NCI-H524 treated with DMSO at 0.1 percent for 48 hours (cell line): ENCODE measurements around the gene SESN1.
A peak's percentile ranks its signal among the peaks of the same experiment; 100 is the strongest.

ENCODE experiments used
- DNase-seq: peaks from one replicate; lab custom pipeline; 2025; lab: John Stamatoyannopoulos, UW

The SESN1 gene

DNA sequence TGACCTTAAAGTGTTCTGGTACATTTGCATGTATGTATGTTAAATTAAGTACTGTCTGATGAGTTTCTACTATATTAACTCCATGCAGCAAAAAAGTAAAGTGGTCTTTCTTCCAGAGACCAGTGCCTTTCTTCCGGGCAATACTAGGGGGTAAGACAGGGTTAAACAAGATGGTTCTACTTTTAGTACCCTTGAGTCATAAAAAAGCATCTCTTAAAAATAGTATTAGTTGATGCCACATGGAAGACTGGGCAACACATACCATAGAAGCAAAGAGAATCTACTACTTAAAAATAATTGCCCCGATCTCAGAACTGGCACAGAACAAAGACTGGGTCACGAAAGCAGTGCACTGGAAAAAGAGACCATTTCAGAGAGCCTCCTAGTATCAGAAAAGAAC is 66.2 kb downstream of the SESN1 start:
- no peak for DNase-seq

DNA sequence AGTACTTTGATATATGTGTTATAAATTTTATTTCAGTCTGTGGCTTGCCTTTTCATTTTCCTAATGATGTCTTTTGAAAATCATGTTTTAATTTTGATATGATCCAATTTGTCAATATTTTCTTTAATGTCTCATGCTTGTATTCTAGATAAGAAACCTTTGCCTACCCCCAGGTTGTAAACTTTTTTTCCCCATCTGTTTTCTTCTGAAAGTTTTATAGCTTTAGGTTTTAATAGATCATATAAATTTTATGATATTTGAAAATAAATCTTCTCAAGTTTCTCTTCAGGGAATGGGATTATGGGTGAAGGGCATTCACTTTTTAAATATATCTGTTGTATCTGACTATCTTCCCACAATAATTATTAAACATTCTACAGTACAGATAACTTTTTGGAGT is 66.7 kb downstream of the SESN1 start:
- DNase-seq = no peak

- DNase-seq = no peak
Observed at GRCh38 chr6:109025639-109026038, 69.0 kb downstream of the SESN1 start.

DNA sequence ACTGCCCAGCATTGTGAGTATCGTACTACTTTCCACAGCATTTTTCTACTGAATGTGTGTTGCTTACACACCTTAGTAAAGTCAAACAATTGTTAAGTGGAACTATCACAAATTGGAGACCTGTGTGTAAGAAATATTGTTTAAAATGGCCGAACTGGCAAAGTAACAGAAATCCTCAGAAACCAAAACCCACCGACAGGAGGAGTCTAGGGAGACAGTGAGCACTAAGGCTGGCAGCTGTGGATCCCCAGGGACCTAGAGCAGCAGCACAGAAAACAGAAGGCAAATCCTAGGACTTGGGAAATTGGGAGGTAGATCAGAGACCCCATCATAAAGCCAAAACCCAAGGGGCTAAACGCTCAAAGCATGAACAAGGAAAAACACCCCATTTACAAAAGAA is 69.9 kb downstream of the SESN1 start:
- no peak for DNase-seq

DNA sequence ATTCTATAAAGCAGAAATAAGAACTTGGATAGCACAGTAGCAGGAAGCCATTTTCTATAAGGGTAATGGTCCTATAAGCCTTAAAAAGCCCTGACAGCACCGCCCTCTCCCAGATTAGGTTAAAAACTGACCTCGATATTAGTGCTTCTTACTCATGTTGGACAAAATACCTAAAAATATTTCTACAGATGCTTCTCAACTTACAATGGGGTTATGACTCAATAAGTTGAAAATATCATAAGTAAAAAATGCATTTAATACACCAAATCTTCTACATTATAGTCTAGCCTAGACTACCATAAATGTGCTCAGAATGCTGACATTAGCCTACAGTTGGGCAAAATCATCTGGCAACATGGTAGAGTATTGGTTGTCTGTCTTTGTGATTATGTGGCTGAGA is 70.3 kb downstream of the SESN1 start:
- DNase-seq = no peak

- no peak for DNase-seq
Observed at GRCh38 chr6:109023356-109023925, 71.2 kb downstream of the SESN1 start.

DNA sequence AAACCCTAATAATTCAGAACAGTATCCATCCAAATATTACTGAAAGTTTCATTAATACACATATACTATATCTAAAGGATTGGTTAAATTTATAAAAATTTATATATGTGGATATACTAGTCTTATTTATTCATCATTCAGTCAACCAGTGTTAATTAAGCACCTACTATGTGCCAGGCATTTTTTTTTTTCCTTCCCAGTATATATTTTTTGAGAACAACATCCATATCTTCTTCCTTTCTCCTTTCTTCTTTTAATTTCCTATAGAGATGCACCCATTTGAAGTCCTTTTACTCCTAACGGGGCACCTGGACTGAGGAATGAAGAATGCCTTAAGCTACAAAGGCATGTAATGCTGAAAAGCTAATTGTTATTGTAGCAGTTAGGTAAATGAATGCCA is 72.8 kb downstream of the SESN1 start:
- DNase-seq = no peak

GRCh38 chr6:109019911-109020310 is 74.7 kb downstream of the SESN1 start:
- DNase-seq = no peak

DNA sequence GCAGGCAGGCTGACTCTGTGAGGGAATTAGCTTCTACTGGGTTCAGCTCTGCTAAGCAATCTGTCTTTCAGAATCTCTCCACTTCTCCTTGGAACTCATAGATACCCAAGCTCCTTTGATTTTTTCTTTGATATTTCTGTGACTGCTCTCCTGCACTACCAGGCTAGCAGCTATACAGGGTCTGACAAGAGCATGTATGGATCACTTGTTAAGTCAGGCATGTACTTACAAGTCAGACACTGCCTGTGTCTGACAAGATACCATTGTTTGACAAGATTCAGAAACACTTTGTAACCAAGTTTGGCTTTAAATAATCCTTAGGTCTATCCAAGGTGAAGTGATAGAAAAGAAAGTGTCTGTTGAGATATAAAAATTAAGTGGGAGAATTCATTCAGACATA is 79.5 kb downstream of the SESN1 start:
- no peak for DNase-seq

GRCh38 chr6:109014606-109015005 is 80.0 kb downstream of the SESN1 start:
- DNase-seq = no peak

DNA sequence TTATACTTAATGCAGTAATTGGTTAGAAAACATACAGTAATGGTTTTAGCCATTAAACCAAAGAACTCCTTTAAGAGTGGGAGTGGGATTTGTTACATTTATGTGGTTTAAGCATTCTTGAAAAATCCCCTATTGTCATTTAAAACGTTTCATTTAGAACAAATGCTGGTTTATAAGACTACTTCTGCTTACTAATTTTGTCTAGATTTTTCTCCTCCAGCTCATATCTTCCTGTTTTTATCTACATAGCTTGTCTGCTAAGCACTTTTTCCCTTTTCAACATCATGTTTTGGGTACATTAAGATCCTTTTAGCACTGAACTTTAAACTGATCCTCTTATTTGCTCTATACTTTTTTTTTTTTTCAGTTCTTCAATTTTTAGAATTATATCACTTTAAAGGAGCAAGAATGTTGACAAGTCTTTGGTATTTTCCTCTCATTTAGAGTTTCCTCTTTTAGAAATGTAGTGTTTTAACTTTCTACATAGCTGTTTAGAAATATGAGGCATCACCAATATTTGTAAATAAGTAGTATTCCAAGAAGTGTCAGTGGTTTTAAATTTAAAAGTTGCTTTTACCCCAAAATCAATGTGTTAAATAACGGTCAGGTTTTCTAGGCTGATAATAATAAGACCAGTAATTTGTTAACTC is 80.9 kb downstream of the SESN1 start:
- DNase-seq = no peak

- DNase-seq = no peak
Observed at GRCh38 chr6:109010705-109011102, 83.9 kb downstream of the SESN1 start.

- no peak for DNase-seq
Observed at GRCh38 chr6:109009962-109010704, 84.5 kb downstream of the SESN1 start.

DNA sequence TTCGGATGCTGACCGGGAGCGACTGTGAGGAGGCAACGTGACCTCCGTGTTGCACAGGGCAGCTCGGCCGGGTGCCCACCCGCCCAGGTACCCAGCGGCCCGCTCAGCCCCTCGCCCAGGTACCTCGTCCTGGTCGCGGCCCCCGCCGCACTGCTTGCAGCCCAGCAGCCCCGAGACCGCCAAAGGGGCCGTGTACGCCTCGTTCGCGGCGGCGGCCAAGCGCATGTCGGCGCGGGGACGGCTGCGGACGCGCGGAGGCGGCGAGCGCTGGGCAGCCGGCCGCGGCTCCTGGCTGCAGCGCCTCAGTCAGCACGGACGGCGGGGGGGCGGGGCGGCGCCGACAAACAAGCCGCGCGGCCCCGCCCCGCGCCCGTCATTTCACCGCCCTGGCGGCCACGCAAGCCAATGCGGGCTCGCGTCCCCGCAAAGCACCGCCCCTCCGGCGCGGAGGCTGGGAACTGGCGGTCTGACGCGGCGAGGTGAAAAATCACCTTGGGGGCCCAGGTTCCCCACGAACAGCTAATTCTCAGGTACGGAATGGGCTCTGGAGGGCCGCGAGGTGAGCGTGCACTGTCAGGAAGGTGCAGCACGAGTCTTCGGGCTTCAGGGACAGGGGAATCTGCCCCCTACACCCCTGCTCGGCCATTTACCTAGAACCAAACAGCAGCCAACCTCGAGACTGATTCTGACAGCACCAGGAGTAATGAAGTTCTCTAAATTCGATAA is 85.2 kb downstream of the SESN1 start:
- peak; percentile 7 for DNase-seq

GRCh38 chr6:109008537-109009235 is 86.0 kb downstream of the SESN1 start:
- peak; percentile 10 for DNase-seq

- no peak for DNase-seq
Observed at GRCh38 chr6:109008054-109008453, 86.6 kb downstream of the SESN1 start.

- no peak for DNase-seq
Observed at GRCh38 chr6:109007521-109007920, 87.1 kb downstream of the SESN1 start.

GRCh38 chr6:109006818-109007217 is 87.8 kb downstream of the SESN1 start:
- no peak for DNase-seq

DNA sequence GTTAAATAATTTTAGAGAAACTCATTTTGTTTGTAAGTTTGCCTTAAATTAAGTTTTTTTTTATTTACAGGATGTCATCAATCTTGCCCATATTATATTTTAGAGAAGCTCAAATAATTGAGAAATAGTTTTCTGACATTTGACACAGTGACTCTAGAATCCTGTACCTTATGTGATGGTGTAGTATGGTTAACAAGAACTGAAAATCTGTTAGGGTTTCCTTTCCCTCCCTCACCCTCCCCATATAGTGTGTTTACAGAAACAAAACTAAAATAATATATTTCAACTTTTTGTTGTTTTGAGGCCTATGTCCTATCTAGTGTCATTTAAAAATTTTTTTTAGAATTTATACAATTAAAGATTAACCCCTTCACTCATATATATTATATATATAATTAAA is 91.8 kb downstream of the SESN1 start:
- no peak for DNase-seq

DNA sequence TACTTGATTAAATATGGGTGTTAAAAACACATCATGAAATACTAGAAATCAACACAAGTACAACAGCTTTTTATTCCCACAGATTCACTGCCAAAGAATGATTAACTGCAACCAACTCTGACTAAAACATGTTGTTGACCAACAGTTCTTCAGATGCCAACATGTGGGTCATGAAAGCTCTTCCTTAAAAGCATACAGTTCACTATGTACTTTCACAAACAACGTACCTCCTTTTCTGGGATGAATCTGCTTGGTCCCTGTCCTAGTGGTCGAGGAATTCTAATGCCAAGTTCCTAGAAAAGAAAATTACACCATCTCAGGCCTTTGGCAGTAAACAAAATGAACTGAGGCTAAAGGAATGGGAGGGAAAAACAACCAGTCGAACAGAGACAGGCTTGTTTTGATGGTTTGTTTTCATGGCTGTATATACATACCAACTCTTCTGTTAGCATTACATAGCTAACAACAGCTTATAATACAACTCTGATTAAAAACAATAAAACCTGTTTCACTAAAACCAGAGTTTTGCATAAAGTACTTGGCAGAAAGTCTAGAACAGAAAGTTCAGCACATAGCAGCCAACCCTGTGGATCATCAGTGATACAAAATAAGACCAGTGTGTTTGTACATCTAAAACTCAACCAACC is 92.5 kb downstream of the SESN1 start:
- no peak for DNase-seq

- no peak for DNase-seq
Observed at GRCh38 chr6:109001291-109001894, 93.3 kb downstream of the SESN1 start.
